Vagina (tissue), 2 donors: ENCODE measurements around the gene SDC3. TPM values are rescaled to one million over a fixed set of nuclear protein-coding genes. Genes with fewer than 3 reads are reported as not detected.

Experiments used
- DNase-seq, 2 donors: peaks; one replicate each; pipeline ENCODE4 v3.0.0-alpha.2; 2017; ENCODE audit errors: extremely low spot score in 2 of 2
- H3K27ac ChIP-seq: fragments of 200-600 bp; sonication (generic); one replicate; pipeline ENCODE4 v1.5.1; 2019
- H3K27me3 ChIP-seq: fragments of 200-600 bp; sonication (generic); one replicate; pipeline ENCODE4 v1.5.1; 2019
- H3K36me3 ChIP-seq, 2 donors: fragments of 200-600 bp; sonication (generic); one replicate each; pipeline ENCODE4 v1.5.1; 2017 to 2019
- H3K4me1 ChIP-seq: fragments of 200-600 bp; sonication (generic); one replicate; pipeline ENCODE4 v1.5.1; 2019
- H3K4me3 ChIP-seq, 2 donors: fragments of 200-600 bp; sonication (generic); 1 replicate in 1 of 2; 2 replicates in 1 of 2; pipeline ENCODE4 v1.5.1; 2016 to 2019
- H3K9me3 ChIP-seq: fragments of 200-600 bp; sonication (generic); one replicate; pipeline ENCODE4 v1.5.1; 2019
- CTCF ChIP-seq, 3 experiments: fragments of 450-650 bp in 2 of 3; fragments of 200-600 bp in 1 of 3; sonication (generic) in 1 of 3; IDR thresholded peaks; one replicate each; pipeline ENCODE4 v1.5.1; 2017 to 2019; ENCODE audit warnings: antibody characterized with exemption in 3 of 3, mild to moderate bottlenecking in 2 of 3, moderate library complexity in 2 of 3
- POLR2A ChIP-seq, 2 donors: fragments of 450-650 bp; IDR thresholded peaks; one replicate each; pipeline ENCODE4 v1.6.1; 2017; ENCODE audit warnings: antibody characterized with exemption in 2 of 2, mild to moderate bottlenecking in 2 of 2, moderate library complexity in 2 of 2
- POLR2AphosphoS5 ChIP-seq, 2 donors: sonication (generic); formaldehyde crosslinking; IDR thresholded peaks; one replicate each; pipeline ENCODE4 v1.9.0; 2017; ENCODE audit warnings: antibody characterized with exemption in 2 of 2, mild to moderate bottlenecking in 2 of 2, low read depth in 1 of 2; ENCODE audit not compliant: insufficient read depth in 1 of 2
- intact Hi-C: fragments of 100-400 bp; cut with DNase I; formaldehyde crosslinking; loops from one replicate; pipeline ENCODE4 v1.15.1; 2023
- total RNA-seq: library from RNA; depleted of rRNA; stranded (reverse); fragments of >200 nt; gene quantifications from one replicate; pipeline ENCODE4 v1.2.3, GENCODE V29; 2016

SDC3 gene
- total RNA-seq, 1 donor from 2014 or later: 20.1 TPM

GRCh38 chr1:30829889-30830288, 78.7 kb downstream of the SDC3 start:
- no peaks in the 10 kb centered on the region for H3K36me3 ChIP-seq
- no peak for DNase-seq
- no peaks in the 10 kb centered on the region for H3K9me3 ChIP-seq
- H3K27me3 ChIP-seq: no peaks in the 10 kb centered on the region
- no peak overlapping the region for H3K4me3 ChIP-seq
- TF ChIP-seq CTCF (IDR thresholded peaks at IDR 0.05) (no peak), POLR2AphosphoS5 (IDR thresholded peaks at IDR 0.05; ENCODE audit: insufficient read depth in 1 of 2, low read depth in 1 of 2) (no peak), POLR2A (IDR thresholded peaks at IDR 0.05) (no peak)
- intact Hi-C loops: no loop called here
- peaks cover under 1% of the 10 kb centered on the region for H3K4me1 ChIP-seq
- no peak overlapping the region for H3K27ac ChIP-seq

DNA sequence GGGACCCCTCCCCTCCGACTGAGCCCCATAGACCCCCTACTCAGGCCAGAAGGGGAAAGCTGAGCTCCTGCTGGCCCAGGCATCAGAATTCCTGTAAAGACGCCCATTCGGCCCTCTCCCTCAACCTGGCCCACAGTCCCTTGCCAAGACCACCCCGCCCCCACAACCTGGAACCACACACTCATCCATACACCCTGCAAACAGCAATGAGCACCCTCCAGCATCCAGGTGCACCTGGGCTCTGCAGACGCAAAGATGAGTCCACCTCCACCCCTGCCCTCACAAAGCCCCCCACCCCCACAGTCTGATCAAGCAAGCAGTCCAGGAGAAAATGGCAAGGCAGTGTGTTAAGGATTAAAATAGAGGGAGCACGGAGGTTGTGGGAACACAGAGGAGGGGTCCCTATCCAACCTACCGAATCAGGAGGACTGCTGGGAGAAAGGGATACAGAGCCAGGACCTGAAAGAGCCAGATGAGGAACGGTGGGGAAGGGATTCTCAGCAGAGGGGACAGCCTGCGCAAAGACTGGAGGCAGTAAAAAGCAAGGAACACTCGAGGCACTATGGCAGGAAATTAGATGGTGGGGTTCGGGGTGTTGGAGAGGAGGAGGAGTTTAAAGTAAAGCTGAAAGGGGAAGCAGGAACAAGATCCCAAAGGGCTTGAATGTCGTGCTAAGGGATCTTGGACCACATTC, 83.7 kb downstream of the SDC3 start:
- intact Hi-C loops: no loop called here
- Histone ChIP-seq H3K9me3 (no peaks in the 10 kb centered on the region), H3K4me3 (peak overlapping the region; percentile 37 to 47), H3K36me3 (no peaks in the 10 kb centered on the region), H3K27me3 (no peaks in the 10 kb centered on the region), H3K4me1 (peaks cover 20% of the 10 kb centered on the region), H3K27ac (peak overlapping the region; percentile 88)
- no peak for TF ChIP-seq POLR2A (IDR thresholded peaks at IDR 0.05)
- TF ChIP-seq POLR2AphosphoS5 (IDR thresholded peaks at IDR 0.05; ENCODE audit: insufficient read depth in 1 of 2, low read depth in 1 of 2): no peak
- TF ChIP-seq CTCF (IDR thresholded peaks at IDR 0.05): no peak
- no peak for DNase-seq

GRCh38 chr1:30823969-30824735, 84.4 kb downstream of the SDC3 start:
- H3K4me1 ChIP-seq: peaks cover 20% of the 10 kb centered on the region
- no peaks in the 10 kb centered on the region for H3K9me3 ChIP-seq
- intact Hi-C loops: no loop called here
- peak overlapping the region; percentile 37 to 47 for H3K4me3 ChIP-seq
- no peaks in the 10 kb centered on the region for H3K36me3 ChIP-seq
- peak overlapping the region; percentile 88 for H3K27ac ChIP-seq
- DNase-seq: peak in 1 of 2 donors; percentile 98
- H3K27me3 ChIP-seq: no peaks in the 10 kb centered on the region
- peak in 1 of 2 donors; percentile 76 for TF ChIP-seq POLR2A (IDR thresholded peaks at IDR 0.05)
- peak; percentile 76 to 96 for TF ChIP-seq POLR2AphosphoS5 (IDR thresholded peaks at IDR 0.05; ENCODE audit: insufficient read depth in 1 of 2, low read depth in 1 of 2)
- no peak for TF ChIP-seq CTCF (IDR thresholded peaks at IDR 0.05)

- H3K9me3 ChIP-seq: no peaks in the 10 kb centered on the region
- H3K27me3 ChIP-seq: no peaks in the 10 kb centered on the region
- DNase-seq: no peak
- H3K4me3 ChIP-seq: peak overlapping the region; percentile 37 to 47
- intact Hi-C loops: no loop called here
- TF ChIP-seq POLR2AphosphoS5 (IDR thresholded peaks at IDR 0.05; ENCODE audit: insufficient read depth in 1 of 2, low read depth in 1 of 2): no peak
- TF ChIP-seq POLR2A (IDR thresholded peaks at IDR 0.05): no peak
- no peak for TF ChIP-seq CTCF (IDR thresholded peaks at IDR 0.05)
- H3K36me3 ChIP-seq: no peaks in the 10 kb centered on the region
- H3K27ac ChIP-seq: peak overlapping the region; percentile 88
- H3K4me1 ChIP-seq: peaks cover 20% of the 10 kb centered on the region
These were observed 85.0 kb downstream of the SDC3 start for GRCh38 chr1:30823627-30823968.
